ENCODE measurements around the gene TRPM6.

The TRPM6 gene

GRCh38 chr9:74719306-74719705, 168.4 kb downstream of the TRPM6 start:
- H3K4me3 ChIP-seq (ENCODE audit: low read depth, low read length) = no peak overlapping the region
- POLR2A ChIA-PET = no interaction called here
- no peak for DNase-seq (ENCODE audit: low read depth, low spot score)
- CTCF ChIA-PET = no interaction called here
- no peak for TF ChIP-seq CTCF (IDR thresholded peaks at IDR 0.05; ENCODE audit: insufficient read depth, low read length, missing control alignments)

- H3K4me3 ChIP-seq (ENCODE audit: low read depth, low read length) = no peak overlapping the region
- no peak for DNase-seq (ENCODE audit: low read depth, low spot score)
- ChIA-PET POLR2A (no interaction called here), CTCF (no interaction called here)
- TF ChIP-seq CTCF (IDR thresholded peaks at IDR 0.05; ENCODE audit: insufficient read depth, low read length, missing control alignments) = no peak
Observed at GRCh38 chr9:74718709-74719108, 169.0 kb downstream of the TRPM6 start.

GRCh38 chr9:74711341-74711740, 176.4 kb downstream of the TRPM6 start:
- ChIA-PET POLR2A (no interaction called here), CTCF (no interaction called here)
- no peak for TF ChIP-seq CTCF (IDR thresholded peaks at IDR 0.05; ENCODE audit: insufficient read depth, low read length, missing control alignments)
- no peak overlapping the region for H3K4me3 ChIP-seq (ENCODE audit: low read depth, low read length)
- no peak for DNase-seq (ENCODE audit: low read depth, low spot score)

- TF ChIP-seq CTCF (IDR thresholded peaks at IDR 0.05; ENCODE audit: insufficient read depth, low read length, missing control alignments) = no peak
- DNase-seq (ENCODE audit: low read depth, low spot score) = no peak
- H3K4me3 ChIP-seq (ENCODE audit: low read depth, low read length) = no peak overlapping the region
- ChIA-PET POLR2A (no interaction called here), CTCF (no interaction called here)
Observed at GRCh38 chr9:74697535-74697934, 190.2 kb downstream of the TRPM6 start.

- ChIA-PET POLR2A (no interaction called here), CTCF (no interaction called here)
- no peak overlapping the region for H3K4me3 ChIP-seq (ENCODE audit: low read depth, low read length)
- no peak for DNase-seq (ENCODE audit: low read depth, low spot score)
- no peak for TF ChIP-seq CTCF (IDR thresholded peaks at IDR 0.05; ENCODE audit: insufficient read depth, low read length, missing control alignments)
Observed at GRCh38 chr9:74696520-74696919, 191.2 kb downstream of the TRPM6 start.

GRCh38 chr9:74691058-74691457, 196.7 kb downstream of the TRPM6 start:
- H3K4me3 ChIP-seq (ENCODE audit: low read depth, low read length) = no peak overlapping the region
- CTCF ChIA-PET = no interaction called here
- TF ChIP-seq CTCF (IDR thresholded peaks at IDR 0.05; ENCODE audit: insufficient read depth, low read length, missing control alignments) = no peak
- POLR2A ChIA-PET = no interaction called here
- no peak for DNase-seq (ENCODE audit: low read depth, low spot score)

All from AG04449 (cell line).